HG02840 (cell line): ENCODE data around the gene UGT2B17.
"Not testable (repeated sequence)": the region's sequence is repeated elsewhere in the genome, so short reads cannot be mapped to it uniquely, and the experiment has no call there.

Source experiments
- ATAC-seq: cut with Tn5 transposase; IDR thresholded peaks from one replicate; pipeline ENCODE4 v1.9.1; 2021; ENCODE audit warnings: mild to moderate bottlenecking, moderate library complexity, moderate number of reproducible peaks; ENCODE audit not compliant: unreplicated experiment, low FRiP score

UGT2B17 gene

DNA sequence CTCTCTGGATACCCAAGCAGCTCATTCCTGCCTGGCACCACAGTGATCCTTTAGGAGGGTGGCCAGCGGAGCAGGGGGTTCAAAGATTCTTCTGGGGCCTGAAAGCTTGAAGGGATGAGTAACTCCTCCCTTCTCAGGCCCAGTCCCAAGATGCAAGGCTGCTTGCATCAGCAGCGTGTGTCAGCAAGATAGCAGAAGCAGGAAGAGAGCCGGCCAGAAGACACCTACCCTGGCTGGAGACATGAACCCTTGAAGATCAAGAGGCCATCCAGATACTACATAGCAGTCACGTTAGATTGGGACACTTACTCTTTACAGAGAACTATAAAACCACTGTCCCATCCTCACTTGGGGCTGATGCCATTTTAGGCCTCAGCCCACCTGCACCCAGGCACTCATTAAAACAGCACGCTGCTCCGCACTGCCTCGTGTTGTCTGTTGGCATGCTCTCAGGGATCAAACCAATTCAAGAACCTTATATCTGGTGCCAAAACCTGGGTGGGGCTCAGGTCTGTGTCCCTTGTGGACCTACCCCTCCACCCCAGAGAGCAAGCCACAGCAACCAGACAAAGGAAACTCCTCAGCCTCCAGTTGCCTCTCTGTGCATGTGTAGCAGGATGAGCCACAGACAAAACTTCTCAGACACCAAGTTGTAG, 6.5 kb downstream of the UGT2B17 start:
- ATAC-seq: peak; percentile 51

- not testable (repeated sequence) for ATAC-seq
These were observed 7.1 kb downstream of the UGT2B17 start for GRCh38 chr4:68569036-68569435.

GRCh38 chr4:68568535-68568934, 7.6 kb downstream of the UGT2B17 start:
- ATAC-seq: not testable (repeated sequence)

- ATAC-seq: not testable (repeated sequence)
These were observed 9.8 kb downstream of the UGT2B17 start for GRCh38 chr4:68566364-68566763.

- not testable (repeated sequence) for ATAC-seq
These were observed 11.0 kb downstream of the UGT2B17 start for GRCh38 chr4:68565082-68565481.

- not testable (repeated sequence) for ATAC-seq
These were observed 15.6 kb downstream of the UGT2B17 start for GRCh38 chr4:68560364-68561070.

DNA sequence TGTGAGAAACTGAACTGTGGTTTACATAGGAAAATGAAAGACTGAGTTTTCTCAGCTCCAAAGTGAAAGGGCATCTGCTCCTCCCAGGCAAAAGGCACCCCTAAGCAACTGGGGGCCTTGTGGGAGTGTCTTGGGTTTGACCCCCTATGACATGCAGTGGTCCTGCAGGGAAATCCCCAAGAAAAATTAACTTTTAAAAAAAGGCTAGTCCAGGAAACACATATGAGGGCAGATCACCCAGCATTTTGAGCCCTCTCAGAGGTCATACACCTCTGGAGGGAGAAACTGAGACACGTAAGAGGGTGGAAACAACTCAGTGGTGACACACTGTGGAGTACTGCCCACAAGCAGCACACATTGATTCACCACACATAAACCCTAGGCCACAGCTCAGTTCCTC, 22.3 kb downstream of the UGT2B17 start:
- ATAC-seq: peak; percentile 49

DNA sequence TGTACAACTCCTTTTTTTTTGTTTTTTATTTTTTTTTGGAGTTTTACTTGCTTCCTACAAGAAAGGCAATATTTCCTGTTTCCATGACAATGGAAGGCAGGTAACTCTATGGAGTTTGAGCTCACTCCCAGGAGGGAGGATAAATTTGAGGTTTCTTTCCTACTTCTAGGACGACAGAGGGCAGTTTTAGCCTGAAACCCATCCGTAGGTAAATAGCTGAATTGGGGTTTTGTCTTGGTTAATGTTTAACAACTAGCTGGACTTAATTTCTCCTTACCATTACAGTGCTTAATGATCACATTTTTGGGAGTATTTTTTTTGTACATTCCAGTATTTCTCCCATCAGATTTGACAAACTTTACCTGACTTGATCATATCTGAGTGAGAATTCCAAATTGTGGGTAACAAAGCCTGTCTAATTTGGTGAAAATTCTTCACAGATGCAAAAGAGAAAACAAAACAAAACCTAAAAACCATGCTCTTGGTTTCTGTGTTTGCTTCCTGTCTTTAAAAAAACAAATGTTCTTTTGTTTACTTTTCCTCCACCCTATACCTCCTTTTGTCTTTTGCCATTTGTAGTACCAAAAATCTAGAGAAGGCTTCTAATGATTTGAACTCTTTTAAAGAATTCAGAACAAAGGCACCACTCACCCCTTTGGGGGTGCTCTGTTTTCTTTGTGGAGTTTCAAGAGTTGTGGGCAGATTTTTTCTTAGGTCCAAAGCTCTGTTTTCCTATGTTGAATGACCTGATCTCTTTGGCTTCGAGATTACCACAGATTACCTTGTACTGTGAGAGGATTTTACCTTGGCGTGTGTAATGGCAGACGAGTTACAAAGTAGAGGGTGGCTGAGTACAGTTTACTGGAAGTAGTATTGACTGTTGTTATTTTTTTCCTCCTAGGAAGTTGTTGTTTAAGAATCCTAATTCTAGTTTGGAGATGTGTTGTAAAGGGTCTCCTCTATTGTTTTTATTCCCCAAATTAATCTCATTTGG, 23.0 kb downstream of the UGT2B17 start:
- peak; percentile 74 for ATAC-seq

DNA sequence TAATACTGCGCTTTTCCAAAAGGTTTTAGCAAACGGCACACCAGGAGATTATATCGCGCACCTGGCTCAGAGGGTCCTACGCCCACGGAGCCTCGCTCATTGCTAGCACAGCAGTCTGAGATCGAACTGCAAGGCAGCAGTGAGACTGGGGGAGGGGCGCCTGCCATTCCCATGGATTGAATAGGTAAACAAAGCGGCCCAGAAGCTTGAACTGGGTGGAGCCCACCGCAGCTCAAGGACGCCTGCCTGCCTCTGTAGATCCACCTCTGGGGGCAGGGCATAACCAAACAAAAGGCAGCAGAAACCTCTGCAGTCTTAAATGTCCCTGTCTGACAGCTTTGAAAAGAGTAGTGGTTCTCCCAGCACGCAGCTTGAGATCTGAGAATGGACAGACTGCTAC, 33.4 kb downstream of the UGT2B17 start:
- not testable (repeated sequence) for ATAC-seq

- no peak for ATAC-seq
These were observed 39.7 kb downstream of the UGT2B17 start for GRCh38 chr4:68536375-68536774.

DNA sequence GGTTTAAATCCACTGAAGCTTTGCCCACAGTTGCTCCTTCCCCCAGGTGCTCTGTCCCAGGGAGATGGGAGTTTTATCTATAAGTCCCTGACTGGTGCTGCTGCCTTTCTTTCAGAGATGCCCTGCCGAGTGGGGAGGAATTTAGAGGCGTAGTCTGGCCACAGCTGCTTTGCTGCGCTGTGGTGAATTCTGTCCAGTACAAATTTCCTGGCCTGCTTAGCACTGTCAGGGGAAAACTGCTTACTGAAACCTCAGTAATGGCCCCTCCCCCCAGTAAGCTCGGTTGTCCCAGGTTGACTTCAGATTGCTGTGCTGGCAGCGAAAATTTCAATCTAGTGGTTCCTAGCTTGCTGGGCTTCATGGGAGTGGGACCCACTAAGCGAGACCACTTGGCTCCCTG, 40.1 kb downstream of the UGT2B17 start:
- ATAC-seq: no peak

DNA sequence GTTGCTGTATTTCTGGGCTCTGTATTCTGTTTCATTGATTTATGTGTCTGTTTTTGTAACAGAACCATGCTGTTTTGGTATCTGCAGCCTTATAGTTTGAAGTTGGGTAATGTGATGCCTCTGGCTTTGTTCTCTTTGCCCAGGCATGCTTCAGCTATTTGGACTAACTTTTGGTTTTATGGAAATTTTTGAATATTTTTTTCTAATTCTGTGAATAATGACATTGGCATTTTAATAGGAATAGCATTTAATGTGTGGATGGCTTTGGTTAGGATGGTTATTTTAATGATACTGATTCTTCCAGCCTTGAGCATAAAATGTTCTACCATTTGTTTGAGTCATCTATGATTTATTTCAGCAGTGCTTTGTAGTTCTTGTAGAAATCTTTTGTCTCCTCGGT, 53.9 kb downstream of the UGT2B17 start:
- ATAC-seq: not testable (repeated sequence)

DNA sequence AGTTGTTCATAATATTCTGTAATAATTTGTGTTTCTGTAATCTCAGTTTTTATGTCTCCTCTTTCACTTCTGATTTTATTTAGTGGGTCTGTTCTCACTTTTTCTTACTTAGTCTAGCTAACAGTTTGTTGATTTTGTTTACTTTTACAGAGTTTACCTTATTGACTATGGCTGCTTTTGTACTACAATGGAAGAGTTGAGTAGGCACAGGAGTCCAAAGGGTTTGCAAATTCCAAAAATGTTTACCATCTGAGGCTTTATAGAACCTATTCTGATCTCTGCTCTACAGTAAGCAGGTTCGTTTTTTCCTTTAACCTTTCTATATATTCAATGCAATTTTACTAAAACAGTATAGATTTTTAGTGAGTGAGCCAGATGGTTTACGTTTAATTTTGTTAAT, 55.1 kb downstream of the UGT2B17 start:
- ATAC-seq: no peak

DNA sequence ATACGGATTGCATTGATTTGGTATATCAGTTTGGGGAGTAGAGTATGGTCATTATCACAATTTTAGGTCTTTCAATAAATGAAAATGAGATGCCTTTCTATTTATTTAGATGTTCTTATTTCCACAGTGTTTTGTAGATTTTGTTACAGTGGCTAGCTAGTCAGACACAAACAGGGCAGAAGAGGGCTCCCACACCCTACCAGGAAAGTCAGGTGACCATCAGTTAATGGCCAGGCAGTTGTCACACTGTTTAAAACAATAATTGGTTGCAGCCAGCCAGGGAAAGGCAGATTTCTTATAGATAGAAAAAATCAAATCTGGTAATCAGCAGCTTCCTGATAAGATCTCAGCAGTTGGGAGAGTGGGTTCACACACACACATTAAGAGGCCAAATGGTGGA, 57.2 kb downstream of the UGT2B17 start:
- no peak for ATAC-seq

- ATAC-seq: not testable (repeated sequence)
These were observed 70.7 kb downstream of the UGT2B17 start for GRCh38 chr4:68505452-68505851.

DNA sequence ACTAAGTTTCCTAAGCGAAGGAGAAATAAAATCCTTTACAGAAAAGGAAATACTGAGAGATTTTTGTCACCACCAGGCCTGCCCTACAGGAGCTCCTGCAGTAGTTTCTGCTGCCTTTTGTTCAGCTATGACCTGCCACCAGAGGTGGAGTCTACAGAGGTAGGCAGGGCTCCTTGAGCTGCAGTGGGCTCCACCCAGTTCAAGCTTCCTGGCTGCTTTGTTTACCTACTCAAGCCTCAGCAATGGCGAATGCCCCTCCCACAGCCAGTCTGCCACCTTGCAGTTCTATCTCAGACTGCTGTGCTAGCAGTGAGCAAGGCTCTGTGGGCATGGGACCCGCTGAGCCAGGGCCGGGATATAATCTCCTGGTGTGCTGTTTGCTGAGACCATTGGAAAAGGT, 71.3 kb downstream of the UGT2B17 start:
- not testable (repeated sequence) for ATAC-seq

GRCh38 chr4:68503462-68503861, 72.7 kb downstream of the UGT2B17 start:
- not testable (repeated sequence) for ATAC-seq

GRCh38 chr4:68499021-68499420, 77.1 kb downstream of the UGT2B17 start:
- no peak for ATAC-seq

- ATAC-seq: peak; percentile 81
These were observed 77.6 kb downstream of the UGT2B17 start for GRCh38 chr4:68498413-68499007.

GRCh38 chr4:68494688-68495087, 81.4 kb downstream of the UGT2B17 start:
- no peak for ATAC-seq
